Fibroblast of skin of left quadriceps (primary cell): ENCODE results near the gene ATP13A3.
A peak's percentile ranks its signal among the peaks of the same experiment; 100 is the strongest.

Experiments
- DNase-seq, 2 experiments: peaks; one replicate each; pipeline ENCODE4 v3.0.0-alpha.2; 2013; ENCODE audit warnings: low read depth in 2 of 2

ATP13A3 gene

GRCh38 chr3:194369522-194370279, 117.1 kb downstream of the ATP13A3 start, which contains the start of gene LRRC15:
LRRC15 (minus strand) TSS chr3:194369743; CDS start chr3:194361043, 8,700 bp downstream.
- no peak for DNase-seq

- DNase-seq: no peak
Observed at GRCh38 chr3:194368918-194369317, 117.9 kb downstream of the ATP13A3 start.

GRCh38 chr3:194367992-194368841, 118.6 kb downstream of the ATP13A3 start:
- DNase-seq: peak; percentile 49 to 60

GRCh38 chr3:194365978-194366490, 120.8 kb downstream of the ATP13A3 start:
- no peak for DNase-seq

GRCh38 chr3:194365526-194365925, 121.3 kb downstream of the ATP13A3 start:
- no peak for DNase-seq

- peak; percentile 92 for DNase-seq
Observed at GRCh38 chr3:194364652-194365434, 122.0 kb downstream of the ATP13A3 start.

GRCh38 chr3:194364314-194364651, 122.5 kb downstream of the ATP13A3 start:
- DNase-seq: no peak

- DNase-seq: no peak
Observed at GRCh38 chr3:194360568-194360967, 126.2 kb downstream of the ATP13A3 start.

- peak; percentile 40 to 54 for DNase-seq
Observed at GRCh38 chr3:194357681-194358080, 129.1 kb downstream of the ATP13A3 start.

- DNase-seq: no peak
Observed at GRCh38 chr3:194355379-194355778, 131.4 kb downstream of the ATP13A3 start.

GRCh38 chr3:194354315-194354714, 132.5 kb downstream of the ATP13A3 start:
- DNase-seq: no peak
